HG03565 (cell line): ENCODE data around the gene DYDC2.
"Not testable (repeated sequence)": the region's sequence is repeated elsewhere in the genome, so short reads cannot be mapped to it uniquely, and the experiment has no call there.

Experiments
- ATAC-seq: cut with Tn5 transposase; IDR thresholded peaks from one replicate; pipeline ENCODE4 v1.9.1; 2021; ENCODE audit warnings: mild to moderate bottlenecking, moderate library complexity; ENCODE audit not compliant: unreplicated experiment

DYDC2 gene

DNA sequence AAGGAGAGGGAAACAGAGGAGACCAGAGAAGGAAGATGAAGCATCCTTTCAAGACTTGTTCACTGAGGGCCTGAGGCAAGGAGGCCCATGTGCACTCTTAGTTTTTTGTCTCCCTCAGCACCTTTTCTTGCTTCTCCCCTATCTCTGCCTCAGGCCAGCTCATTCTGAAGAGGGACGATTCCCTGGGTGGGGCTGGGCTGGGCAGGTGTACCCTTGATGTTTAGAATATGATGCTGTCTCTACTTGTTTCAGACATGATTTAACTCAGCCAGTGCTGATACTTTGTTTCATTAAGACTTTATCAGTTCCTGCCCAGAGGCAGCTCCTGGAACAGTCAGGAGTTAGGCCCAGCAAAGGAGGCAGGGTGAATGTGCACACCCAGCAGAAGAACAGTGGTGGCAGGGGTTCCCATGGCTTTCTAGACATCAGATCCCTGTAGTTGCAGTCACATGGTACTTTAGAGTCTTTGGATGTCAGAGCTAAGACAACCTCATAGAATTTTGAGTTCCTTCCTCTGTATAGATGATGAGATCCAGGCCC, 55.2 kb downstream of the DYDC2 start:
- no peak for ATAC-seq

DNA sequence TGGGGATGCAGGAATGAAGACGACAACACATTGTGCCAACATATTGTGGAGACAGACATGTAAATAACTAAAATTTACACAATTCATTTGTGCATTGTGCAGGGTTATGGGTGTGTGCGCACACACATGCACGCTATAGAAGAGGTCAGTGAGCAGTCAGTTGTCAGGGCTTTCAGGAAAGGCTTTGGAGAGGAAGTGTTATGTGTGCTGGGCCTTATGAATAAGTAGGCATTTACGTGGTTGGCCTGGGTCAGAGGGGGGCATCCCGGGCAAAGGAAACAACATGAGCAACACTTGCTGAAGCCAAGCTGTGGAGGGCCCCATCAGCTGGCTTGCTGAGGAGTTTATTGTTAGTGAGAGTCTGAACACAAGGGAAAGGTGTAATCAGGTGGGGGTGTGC, 55.9 kb downstream of the DYDC2 start:
- ATAC-seq = no peak

DNA sequence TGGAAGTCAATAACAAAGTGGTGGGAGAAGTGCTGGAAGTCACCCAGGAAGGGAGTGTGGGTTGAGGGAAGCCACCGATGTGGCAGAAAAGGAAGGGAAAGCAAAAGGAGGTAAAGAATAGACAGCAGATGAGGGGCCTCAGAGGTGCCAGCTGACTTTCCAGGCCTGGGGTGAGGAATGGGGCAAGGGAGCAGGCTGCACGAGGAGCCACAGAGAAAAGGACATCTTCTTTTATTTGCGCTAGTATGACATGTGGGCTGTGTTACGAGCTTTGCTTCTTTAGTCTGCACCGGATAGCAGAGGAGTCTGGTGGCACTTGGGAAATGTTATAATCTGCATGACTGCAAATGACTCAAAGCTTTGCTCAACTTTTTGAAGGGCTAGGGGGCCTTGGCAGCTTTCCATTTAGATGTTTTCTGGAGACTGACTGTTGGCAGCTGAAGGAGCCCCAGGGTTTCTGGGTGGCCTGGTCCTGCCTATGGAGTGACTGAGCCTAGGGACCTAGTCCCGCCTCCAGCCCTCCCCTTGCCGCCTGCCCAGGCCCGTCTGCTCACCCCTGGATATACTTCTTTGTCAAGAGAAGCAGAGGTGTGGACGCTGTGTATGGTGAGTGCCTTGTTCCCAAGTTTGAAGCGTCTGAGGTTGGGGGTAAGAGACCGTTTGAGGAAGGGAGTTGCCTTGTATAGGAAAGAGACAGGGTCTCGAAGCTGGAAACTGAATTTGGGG, 56.9 kb downstream of the DYDC2 start:
- no peak for ATAC-seq

DNA sequence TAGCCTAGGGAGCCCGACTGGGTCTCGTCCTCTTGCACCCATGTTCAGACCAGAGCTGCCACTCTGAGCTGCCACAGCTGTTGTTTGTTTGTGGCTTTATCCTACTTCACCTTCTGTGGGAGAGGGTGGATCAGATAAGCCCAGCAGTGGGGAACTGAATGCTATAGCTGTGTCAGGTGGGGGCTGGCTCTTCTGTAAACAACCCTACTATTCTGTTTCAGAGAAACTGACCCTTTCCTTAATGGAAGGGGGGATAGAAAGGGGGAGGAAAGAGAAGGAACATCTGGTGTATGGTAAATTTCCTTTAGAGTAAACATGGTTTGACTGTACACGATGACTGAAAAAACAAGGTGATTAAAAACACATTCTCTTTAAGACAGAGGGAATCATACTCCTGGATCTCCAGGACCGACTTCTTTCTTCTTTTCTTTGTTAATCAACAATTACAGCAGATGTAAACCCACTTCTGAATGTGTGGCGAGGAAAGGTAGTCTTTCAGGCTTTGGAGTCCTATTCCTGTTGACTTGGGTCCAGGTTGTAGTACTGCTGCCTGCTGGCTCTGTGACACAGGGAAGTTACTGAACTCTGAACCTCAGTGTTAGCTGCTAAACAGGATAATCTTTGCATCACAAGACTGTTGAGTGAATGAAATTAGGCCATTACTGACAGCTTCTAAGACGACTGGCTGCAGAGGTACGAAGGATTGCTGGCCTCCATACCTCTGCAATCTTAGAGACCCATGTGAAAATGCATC, 57.7 kb downstream of the DYDC2 start:
- no peak for ATAC-seq

DNA sequence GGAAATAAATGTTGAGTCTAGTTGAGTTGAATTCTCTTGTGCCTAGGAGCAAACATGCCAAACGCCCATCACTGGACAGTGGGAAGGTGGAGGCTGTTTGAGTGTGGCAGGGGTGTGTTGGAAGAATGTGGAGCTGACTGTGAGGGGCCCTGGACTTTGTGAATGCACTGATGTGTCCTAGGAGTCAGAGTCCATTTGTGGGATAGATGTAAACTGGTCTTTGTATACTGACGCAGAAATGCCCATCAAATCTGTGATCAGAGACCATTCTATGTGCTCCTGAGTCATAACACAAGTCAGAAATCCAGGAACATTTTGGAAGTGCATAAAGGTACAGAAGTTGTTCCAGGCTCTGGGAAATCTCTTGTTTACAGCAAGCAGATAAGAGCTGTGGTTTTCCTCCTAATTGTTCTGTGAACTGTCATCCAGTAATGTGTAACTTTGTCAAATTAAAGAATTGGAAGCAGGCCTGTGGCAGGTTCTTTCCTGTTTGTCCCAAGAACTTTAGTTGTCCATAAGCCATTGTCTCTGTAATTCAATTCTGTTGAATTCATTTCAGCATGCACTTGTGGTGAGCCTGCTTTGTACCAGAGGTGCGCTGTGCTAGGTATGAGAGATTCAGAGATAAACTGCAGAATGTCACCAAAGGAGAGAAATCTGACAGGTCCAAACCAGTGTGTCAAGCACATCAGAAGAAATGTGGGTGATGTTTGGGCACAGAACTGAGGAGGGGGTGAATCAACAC, 59.3 kb downstream of the DYDC2 start:
- ATAC-seq = no peak

DNA sequence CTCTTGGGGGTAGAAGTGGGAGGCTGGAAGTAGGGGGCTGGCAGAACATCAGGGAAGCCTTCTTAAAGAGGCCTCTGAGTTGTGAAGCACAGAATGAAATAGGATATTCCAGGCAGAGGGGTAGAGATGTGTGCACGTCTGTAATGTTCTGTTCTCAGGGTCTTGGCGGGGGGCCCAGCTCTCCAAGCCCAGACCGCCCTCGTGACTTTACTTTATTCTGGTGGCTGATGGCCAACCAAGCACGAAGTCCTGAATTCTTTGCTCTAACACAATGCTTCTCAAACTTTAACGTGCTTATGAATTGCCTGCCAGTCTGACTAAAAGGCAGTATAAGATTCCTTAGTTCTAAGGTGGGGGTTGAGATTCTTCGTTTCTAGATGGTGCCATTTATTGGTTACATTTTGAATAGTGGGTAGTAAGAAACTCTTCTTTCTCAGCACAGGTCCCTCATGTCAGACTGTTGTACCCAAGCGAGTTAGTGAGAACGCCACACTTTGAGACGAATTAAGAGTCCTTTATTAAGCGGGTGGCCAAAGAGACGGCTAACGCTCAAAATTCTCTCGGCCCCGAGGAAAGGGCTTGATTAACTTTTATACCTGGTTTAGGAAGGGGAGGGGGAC, 60.0 kb downstream of the DYDC2 start:
- no peak for ATAC-seq

DNA sequence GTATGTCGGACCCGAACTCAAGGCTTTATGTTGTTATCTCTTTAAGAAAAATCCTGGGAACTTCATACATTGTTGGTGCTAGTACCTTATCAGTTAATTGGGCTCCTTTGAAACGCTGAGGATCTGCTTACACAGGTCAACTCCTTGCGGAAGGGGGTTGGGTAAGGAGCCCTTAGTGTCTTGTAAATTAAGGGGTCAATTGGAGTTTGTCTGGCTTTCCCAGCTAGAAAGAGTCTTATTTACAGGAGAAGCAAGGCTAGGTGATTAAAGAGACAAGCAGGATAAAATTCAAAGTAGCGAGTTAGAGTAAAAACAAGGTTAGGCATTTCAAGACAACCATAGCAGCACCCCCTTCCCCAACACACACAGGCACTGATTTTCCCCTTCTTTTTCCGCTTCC, 60.7 kb downstream of the DYDC2 start:
- ATAC-seq = not testable (repeated sequence)
